ENCODE data around the gene FOXL1. TPM values are rescaled to one million over a fixed set of nuclear protein-coding genes. Genes with fewer than 3 reads are reported as not detected.
"Not testable (repeated sequence)": the region's sequence is repeated elsewhere in the genome, so short reads cannot be mapped to it uniquely, and the experiment has no call there.

Gene FOXL1
- total RNA-seq, 2 donors from 2014 or later: 0.37 TPM; not detected in 1

DNA sequence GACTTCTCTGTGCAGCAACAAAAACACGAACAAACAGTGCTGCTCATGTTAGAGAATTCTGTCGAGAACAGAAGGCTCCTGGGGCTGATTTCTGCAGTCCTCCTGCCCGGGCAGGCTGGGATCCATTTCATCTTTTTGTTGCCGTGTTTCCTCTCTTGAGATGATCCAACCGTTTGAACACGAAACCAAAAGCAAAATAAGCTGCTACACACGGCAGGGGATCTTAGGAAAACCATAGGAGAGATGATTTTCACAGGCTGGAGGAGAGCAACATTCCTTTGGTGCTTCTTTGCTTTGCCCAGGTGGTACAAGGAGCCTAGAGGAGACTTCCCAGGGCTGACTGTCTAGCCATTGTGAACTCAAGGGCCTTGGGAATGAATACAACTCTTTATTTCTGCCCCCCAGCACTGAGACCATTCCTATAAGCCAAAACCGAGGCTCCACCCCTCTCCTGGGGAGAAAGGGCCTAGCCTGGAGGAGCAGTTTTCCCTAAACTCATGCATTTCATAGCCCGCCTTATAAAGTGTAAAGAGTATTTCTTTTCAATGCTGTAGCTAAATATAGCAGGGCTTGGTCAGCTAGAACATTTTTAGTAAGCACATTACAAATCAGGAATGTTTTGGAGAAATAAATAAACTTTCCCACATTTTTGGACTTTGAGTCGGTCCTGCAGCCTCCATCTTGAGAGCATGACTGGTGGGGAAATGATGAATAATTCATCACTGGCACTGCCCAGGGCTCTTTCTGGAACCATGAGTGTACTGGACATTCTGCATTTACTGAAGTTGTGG, 7.7 kb downstream of the FOXL1 start:
- H3K9ac ChIP-seq (ENCODE audit: extremely low read depth, low read length, poor library complexity, severe bottlenecking): no peak overlapping the region
- H3K4me1 ChIP-seq (ENCODE audit: control insufficient read depth, insufficient read depth, low read length): no peaks in the 10 kb centered on the region
- no peak overlapping the region for H3K27ac ChIP-seq (ENCODE audit: low read depth, low read length)
- no peaks in the 10 kb centered on the region for H3K36me3 ChIP-seq (ENCODE audit: control insufficient read depth, insufficient read depth, low read length)
- H3K27ac Mint-ChIP-seq: no peak overlapping the region
- TF ChIP-seq, protein P1, sequence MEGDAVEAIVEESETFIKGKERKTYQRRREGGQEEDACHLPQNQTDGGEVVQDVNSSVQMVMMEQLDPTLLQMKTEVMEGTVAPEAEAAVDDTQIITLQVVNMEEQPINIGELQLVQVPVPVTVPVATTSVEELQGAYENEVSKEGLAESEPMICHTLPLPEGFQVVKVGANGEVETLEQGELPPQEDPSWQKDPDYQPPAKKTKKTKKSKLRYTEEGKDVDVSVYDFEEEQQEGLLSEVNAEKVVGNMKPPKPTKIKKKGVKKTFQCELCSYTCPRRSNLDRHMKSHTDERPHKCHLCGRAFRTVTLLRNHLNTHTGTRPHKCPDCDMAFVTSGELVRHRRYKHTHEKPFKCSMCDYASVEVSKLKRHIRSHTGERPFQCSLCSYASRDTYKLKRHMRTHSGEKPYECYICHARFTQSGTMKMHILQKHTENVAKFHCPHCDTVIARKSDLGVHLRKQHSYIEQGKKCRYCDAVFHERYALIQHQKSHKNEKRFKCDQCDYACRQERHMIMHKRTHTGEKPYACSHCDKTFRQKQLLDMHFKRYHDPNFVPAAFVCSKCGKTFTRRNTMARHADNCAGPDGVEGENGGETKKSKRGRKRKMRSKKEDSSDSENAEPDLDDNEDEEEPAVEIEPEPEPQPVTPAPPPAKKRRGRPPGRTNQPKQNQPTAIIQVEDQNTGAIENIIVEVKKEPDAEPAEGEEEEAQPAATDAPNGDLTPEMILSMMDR (conservative IDR thresholded peaks at IDR 0.05): no peak
- H3K4me3 ChIP-seq (ENCODE audit: low read length): no peak overlapping the region
- no peaks in the 10 kb centered on the region for H3K9me3 ChIP-seq (ENCODE audit: control insufficient read depth, low read length)
- H3K9me3 Mint-ChIP-seq: no peaks in the 10 kb centered on the region
- no peak overlapping the region for H3K4me3 Mint-ChIP-seq
- WGBS, 2 experiments (ENCODE audit: insufficient coverage in 1 of 2, insufficient read length in 1 of 2): 80 to 81% methylated on average over 8 to 10 of the region's 10 CpGs
- no peaks in the 10 kb centered on the region for H3K36me3 Mint-ChIP-seq (ENCODE audit: low read depth)
- H3K27me3 Mint-ChIP-seq (ENCODE audit: insufficient read depth): peaks cover 33% of the 10 kb centered on the region
- no peak for DNase-seq
- peaks cover 77% of the 10 kb centered on the region for H3K27me3 ChIP-seq (ENCODE audit: control insufficient read depth, insufficient read depth, low read length, poor library complexity, severe bottlenecking)
- H3K4me1 Mint-ChIP-seq: peaks cover 5% of the 10 kb centered on the region

DNA sequence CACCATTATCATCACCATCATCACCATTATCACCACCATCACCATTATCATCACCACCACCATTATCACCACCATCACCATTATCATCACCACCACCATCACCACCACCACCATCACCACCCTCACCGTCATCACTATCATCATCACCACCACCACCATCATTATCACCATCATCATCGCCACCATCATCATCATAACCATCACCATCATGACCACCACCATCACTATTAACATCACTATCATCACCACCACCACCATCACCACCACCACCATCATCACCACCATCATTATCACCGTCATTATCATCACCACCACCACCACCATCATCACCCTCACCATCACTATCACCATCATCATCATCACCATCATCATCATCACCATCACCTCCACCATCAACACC, 9.1 kb downstream of the FOXL1 start:
- H3K36me3 ChIP-seq (ENCODE audit: control insufficient read depth, insufficient read depth, low read length): no peaks in the 10 kb centered on the region
- Mint-ChIP-seq H3K4me1 (peaks cover 5% of the 10 kb centered on the region), H3K9me3 (no peaks in the 10 kb centered on the region), H3K27ac (no peak overlapping the region), H3K36me3 (ENCODE audit: low read depth) (no peaks in the 10 kb centered on the region), H3K27me3 (ENCODE audit: insufficient read depth) (peaks cover 31% of the 10 kb centered on the region), H3K4me3 (no peak overlapping the region)
- 90 to 93% methylated on average over 2 to 3 of the region's 3 CpGs for WGBS, 2 experiments (ENCODE audit: insufficient coverage in 1 of 2, insufficient read length in 1 of 2)
- H3K9ac ChIP-seq (ENCODE audit: extremely low read depth, low read length, poor library complexity, severe bottlenecking): no peak overlapping the region
- no peaks in the 10 kb centered on the region for H3K4me1 ChIP-seq (ENCODE audit: control insufficient read depth, insufficient read depth, low read length)
- no peak overlapping the region for H3K4me3 ChIP-seq (ENCODE audit: low read length)
- no peak for DNase-seq
- no peaks in the 10 kb centered on the region for H3K9me3 ChIP-seq (ENCODE audit: control insufficient read depth, low read length)
- TF ChIP-seq, protein P1 (conservative IDR thresholded peaks at IDR 0.05): no peak
- H3K27me3 ChIP-seq (ENCODE audit: control insufficient read depth, insufficient read depth, low read length, poor library complexity, severe bottlenecking): peaks cover 76% of the 10 kb centered on the region
- no peak overlapping the region for H3K27ac ChIP-seq (ENCODE audit: low read depth, low read length)

DNA sequence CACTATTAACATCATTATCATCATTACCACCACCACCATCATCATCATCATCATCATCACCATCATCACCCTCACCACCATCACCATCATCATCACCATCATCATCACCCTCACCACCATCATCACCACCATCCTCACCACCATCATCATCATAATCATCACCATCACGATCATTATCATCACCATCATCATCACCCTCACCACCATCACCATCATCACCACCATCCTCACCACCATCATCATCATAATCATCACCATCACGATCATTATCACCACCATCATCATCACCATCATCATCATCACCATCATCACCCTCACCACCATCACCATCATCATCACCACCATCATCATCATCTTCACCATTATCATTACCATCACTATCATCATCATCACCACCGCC, 9.6 kb downstream of the FOXL1 start:
- not testable (repeated sequence) for H3K27ac Mint-ChIP-seq; H3K9me3 Mint-ChIP-seq; H3K4me1 Mint-ChIP-seq; H3K4me3 ChIP-seq (ENCODE audit: low read length); H3K4me1 ChIP-seq (ENCODE audit: control insufficient read depth, insufficient read depth, low read length); H3K9me3 ChIP-seq (ENCODE audit: control insufficient read depth, low read length); H3K36me3 ChIP-seq (ENCODE audit: control insufficient read depth, insufficient read depth, low read length); H3K9ac ChIP-seq (ENCODE audit: extremely low read depth, low read length, poor library complexity, severe bottlenecking); H3K36me3 Mint-ChIP-seq (ENCODE audit: low read depth); DNase-seq; H3K27ac ChIP-seq (ENCODE audit: low read depth, low read length); H3K4me3 Mint-ChIP-seq
- H3K27me3 Mint-ChIP-seq (ENCODE audit: insufficient read depth): peaks cover 31% of the 10 kb centered on the region
- 86 to 92% methylated on average over 3 of the region's 3 CpGs for WGBS, 2 experiments (ENCODE audit: insufficient coverage in 1 of 2, insufficient read length in 1 of 2)
- peaks cover 74% of the 10 kb centered on the region for H3K27me3 ChIP-seq (ENCODE audit: control insufficient read depth, insufficient read depth, low read length, poor library complexity, severe bottlenecking)

All from endodermal cell (in vitro differentiated cells).